Jurkat, Clone E6-1 (cell line): ENCODE data around the gene STXBP4. TPM values are rescaled to one million over a fixed set of nuclear protein-coding genes. Genes with fewer than 3 reads are reported as not detected.

Source experiments
- DNase-seq: peaks from one replicate; pipeline ENCODE4 v3.0.0-alpha.2; 2011; ENCODE audit warnings: low read depth, low spot score
- H3K4me3 ChIP-seq: 2 replicates; pipeline ENCODE4 v1.5.1; 2011; ENCODE audit warnings: mild to moderate bottlenecking, low read length, control low read depth, moderate library complexity
- polyA plus RNA-seq: library from polyadenylated mRNA; unstranded; fragments of >200 nt; gene quantifications from one replicate; pipeline ENCODE4 v1.2.1, GENCODE V29; 2012; ENCODE audit warnings: missing spikeins; ENCODE audit not compliant: insufficient read length, insufficient read depth

The STXBP4 gene
- polyA plus RNA-seq = 5.8 TPM

GRCh38 chr17:54968262-54968987, at the start of gene STXBP4, which contains the start of gene COX11:
TSS of gene STXBP4 (plus strand) at chr17:54968765. CDS start at chr17:54986220, 17,455 bp downstream.
TSS of gene COX11 (minus strand) at chr17:54968654. CDS start at chr17:54968646, 8 bp downstream.
- peak within 1 kb of the TSS; percentile 90 for H3K4me3 ChIP-seq
- peak; percentile 97 for DNase-seq

DNA sequence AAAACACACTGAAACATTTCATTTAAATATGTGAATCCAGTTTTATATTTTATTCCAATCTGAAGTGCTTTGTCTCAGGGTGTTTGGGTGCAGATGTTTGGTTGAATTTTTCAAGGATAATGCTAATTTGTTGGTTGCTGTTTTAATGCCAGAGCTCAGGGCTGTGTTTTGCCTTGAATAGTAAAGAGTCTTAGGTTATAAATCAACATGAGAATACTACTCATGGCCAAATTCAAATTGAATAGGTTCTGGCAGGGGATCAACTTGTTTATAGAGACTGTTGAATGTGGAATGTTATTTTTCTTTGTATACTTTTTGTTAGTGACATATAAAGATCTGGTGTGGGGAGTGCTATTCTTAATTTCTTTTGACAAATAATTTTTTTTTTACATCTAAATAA, 49.1 kb upstream of the STXBP4 start:
- H3K4me3 ChIP-seq = no peak overlapping the region

GRCh38 chr17:54920819-54921218, 47.7 kb upstream of the STXBP4 start:
- no peak overlapping the region for H3K4me3 ChIP-seq
- no peak for DNase-seq

More for the DNA sequence above, 49.1 kb upstream of the STXBP4 start:
- no peak for DNase-seq

GRCh38 chr17:54924405-54924804, 44.2 kb upstream of the STXBP4 start:
- no peak for DNase-seq

DNA sequence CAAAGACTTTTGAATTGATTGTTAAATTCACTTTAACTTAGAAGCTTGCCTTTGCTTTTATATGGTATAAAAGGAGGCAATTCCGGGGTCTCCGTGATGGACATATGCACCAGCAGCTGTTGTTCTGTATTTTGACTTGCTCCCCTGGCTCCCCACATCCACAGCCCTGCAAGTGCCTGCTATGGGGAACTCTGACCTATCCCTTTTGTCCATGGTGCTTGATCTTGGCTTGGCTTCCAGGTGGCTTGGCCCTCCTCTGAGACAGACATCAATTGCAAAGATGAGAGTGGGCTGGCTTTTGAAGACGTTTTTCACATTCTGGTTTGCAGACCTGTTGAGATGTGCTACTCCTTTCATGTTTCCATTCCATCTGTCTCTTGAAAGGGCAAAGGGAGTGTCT, 41.0 kb upstream of the STXBP4 start:
- DNase-seq = no peak
- no peak overlapping the region for H3K4me3 ChIP-seq

More at GRCh38 chr17:54924405-54924804, 44.2 kb upstream of the STXBP4 start:
- no peak overlapping the region for H3K4me3 ChIP-seq

DNA sequence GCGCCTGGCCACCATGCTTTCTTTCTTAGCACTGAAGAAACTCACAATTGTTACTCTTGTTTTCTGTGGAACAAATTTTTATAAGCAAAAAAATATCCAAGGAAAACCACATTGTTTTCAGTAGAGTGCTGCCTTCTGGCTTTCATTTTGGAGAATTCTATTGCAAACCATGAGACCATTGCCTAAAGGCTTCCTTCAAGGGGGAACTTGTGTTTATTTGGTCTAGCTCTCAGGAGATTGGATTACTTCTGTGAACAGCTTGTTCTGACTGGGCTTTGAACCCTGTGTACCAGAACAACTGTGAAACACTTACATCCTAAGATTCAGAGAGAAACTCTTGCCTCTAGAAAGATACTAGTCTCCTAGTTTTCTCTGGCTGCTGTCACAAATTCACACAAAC, 35.9 kb upstream of the STXBP4 start:
- DNase-seq = no peak
- H3K4me3 ChIP-seq = no peak overlapping the region

GRCh38 chr17:54933921-54934320, 34.6 kb upstream of the STXBP4 start:
- no peak overlapping the region for H3K4me3 ChIP-seq
- no peak for DNase-seq

- no peak overlapping the region for H3K4me3 ChIP-seq
- no peak for DNase-seq
Measured at GRCh38 chr17:54935471-54935870, 33.1 kb upstream of the STXBP4 start.

GRCh38 chr17:54937018-54937417, 31.5 kb upstream of the STXBP4 start:
- no peak overlapping the region for H3K4me3 ChIP-seq

GRCh38 chr17:54937426-54937825, 31.1 kb upstream of the STXBP4 start:
- DNase-seq = no peak

More at GRCh38 chr17:54937018-54937417, 31.5 kb upstream of the STXBP4 start:
- no peak for DNase-seq

GRCh38 chr17:54941285-54941684, 27.3 kb upstream of the STXBP4 start:
- no peak for DNase-seq
- H3K4me3 ChIP-seq = no peak overlapping the region

More at GRCh38 chr17:54937426-54937825, 31.1 kb upstream of the STXBP4 start:
- no peak overlapping the region for H3K4me3 ChIP-seq

- no peak for DNase-seq
- H3K4me3 ChIP-seq = no peak overlapping the region
Measured at GRCh38 chr17:54944796-54945195, 23.8 kb upstream of the STXBP4 start.

DNA sequence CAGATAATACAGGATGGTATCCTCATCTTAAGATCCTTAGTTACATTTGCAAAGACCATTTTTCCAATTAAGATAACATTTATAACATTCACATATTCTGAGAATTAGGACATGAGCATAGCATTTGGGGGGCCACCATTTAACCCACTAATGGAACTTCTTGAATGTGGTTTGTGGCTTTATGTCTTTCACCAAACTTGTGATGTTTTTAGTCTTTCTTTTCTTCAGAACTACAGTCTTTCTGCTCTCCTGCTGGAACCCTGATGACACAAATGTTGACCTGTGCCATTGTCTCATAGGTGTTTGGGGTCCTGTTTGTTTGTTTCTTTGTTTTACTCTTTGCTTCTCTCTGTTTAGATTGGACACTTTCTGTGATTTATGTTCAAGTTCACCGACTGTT, 23.3 kb upstream of the STXBP4 start:
- DNase-seq = no peak

GRCh38 chr17:54945671-54946070, 22.9 kb upstream of the STXBP4 start:
- no peak for DNase-seq

More for the DNA sequence above, 23.3 kb upstream of the STXBP4 start:
- no peak overlapping the region for H3K4me3 ChIP-seq

DNA sequence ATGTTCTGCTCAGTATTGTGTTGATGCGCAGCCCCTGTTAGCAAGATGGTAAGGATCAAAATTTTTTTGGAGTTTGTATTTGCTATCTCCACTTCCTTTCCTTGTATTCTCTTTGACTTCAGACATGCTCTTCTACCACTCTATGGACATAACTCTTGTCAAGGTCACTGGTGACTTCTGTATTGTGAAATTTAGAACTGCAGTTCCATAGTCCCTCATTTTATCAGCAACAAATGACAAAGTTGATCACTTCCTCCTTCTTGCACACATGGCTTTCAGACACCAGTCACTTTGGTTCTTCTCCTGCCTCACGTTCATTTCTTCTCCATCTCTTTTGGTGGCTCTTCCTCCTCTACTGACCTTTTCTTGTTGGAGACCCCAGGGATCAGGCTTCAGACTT, 21.2 kb upstream of the STXBP4 start:
- H3K4me3 ChIP-seq = no peak overlapping the region
- no peak for DNase-seq

More at GRCh38 chr17:54945671-54946070, 22.9 kb upstream of the STXBP4 start:
- no peak overlapping the region for H3K4me3 ChIP-seq

- H3K4me3 ChIP-seq = no peak overlapping the region
- no peak for DNase-seq
Measured at GRCh38 chr17:54948380-54948779, 20.2 kb upstream of the STXBP4 start.

DNA sequence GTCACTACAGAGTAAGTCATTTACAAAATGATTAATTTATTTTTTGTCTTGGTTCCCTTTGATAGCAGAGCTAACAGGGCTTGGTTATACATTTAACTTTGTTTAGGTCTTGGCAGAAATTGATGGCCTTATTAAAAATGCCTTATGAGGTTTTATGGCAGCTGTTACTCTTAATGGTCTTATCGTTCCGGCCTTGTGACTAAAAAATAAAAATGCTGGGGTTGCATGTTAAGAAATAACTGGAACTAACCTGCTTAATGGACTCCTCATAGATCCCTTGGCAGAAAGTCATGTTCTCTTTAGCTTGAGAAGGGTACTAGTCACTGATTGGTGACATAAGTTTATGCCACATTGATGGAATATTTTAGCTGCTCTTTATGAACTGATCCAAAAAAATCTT, 18.4 kb upstream of the STXBP4 start:
- H3K4me3 ChIP-seq = no peak overlapping the region
- no peak for DNase-seq

DNA sequence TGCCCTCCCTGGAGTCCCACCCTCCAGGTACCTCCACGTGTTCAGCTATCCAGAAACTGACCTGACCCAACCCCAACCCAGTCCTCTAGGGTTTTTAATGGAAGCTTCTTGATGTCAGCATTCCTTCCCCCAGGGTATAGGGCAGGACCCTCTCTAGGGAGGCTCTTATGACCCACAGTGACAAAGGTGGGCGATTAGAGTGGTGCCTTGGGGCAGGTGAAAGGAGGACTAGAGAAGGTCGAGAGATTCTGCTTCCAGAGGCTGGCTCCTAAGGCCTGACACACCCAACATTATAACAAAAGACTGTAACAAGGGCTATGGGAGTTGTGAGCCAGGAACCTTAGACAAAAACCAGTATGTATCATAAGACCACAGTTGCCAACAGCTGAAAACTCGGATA, 17.3 kb upstream of the STXBP4 start:
- DNase-seq = no peak
- no peak overlapping the region for H3K4me3 ChIP-seq

GRCh38 chr17:54956791-54957190, 11.8 kb upstream of the STXBP4 start:
- no peak overlapping the region for H3K4me3 ChIP-seq
- DNase-seq = no peak

GRCh38 chr17:54967621-54968261, 824 bp upstream of the STXBP4 start:
- peak; percentile 55 for DNase-seq

More at GRCh38 chr17:54967621-54968261, 824 bp upstream of the STXBP4 start:
- peak overlapping the region; percentile 90 for H3K4me3 ChIP-seq
